KOPT-K1 (cell line): Measurements from ENCODE around the gene RTL5.

Experiments used
- H3K27ac ChIP-seq: fragments of 200-600 bp; sonication (generic); 2 replicates; pipeline ENCODE4 v1.5.1; 2016; ENCODE audit warnings: antibody characterized with exemption, mild to moderate bottlenecking, low read depth, low read length; ENCODE audit not compliant: poor library complexity, severe bottlenecking
- H3K36me3 ChIP-seq: fragments of 200-600 bp; sonication (generic); 2 replicates; pipeline ENCODE4 v1.5.1; 2017; ENCODE audit warnings: antibody characterized with exemption, mild to moderate bottlenecking, low read length, moderate library complexity; ENCODE audit not compliant: insufficient read depth
- H3K9me3 ChIP-seq: fragments of 200-600 bp; sonication (generic); 2 replicates; pipeline ENCODE4 v1.5.1; 2017; ENCODE audit warnings: antibody characterized with exemption, low read length, mild to moderate bottlenecking; ENCODE audit not compliant: insufficient read depth, poor library complexity, severe bottlenecking

Gene RTL5

GRCh38 chrX:72123471-72124185 is 8.1 kb downstream of the RTL5 start:
- Histone ChIP-seq H3K36me3 (no peaks in the 10 kb centered on the region), H3K27ac (no peak overlapping the region), H3K9me3 (no peaks in the 10 kb centered on the region)

- no peak overlapping the region for H3K27ac ChIP-seq
- no peaks in the 10 kb centered on the region for H3K9me3 ChIP-seq
- H3K36me3 ChIP-seq, result no peaks in the 10 kb centered on the region
Observed at GRCh38 chrX:72122621-72123337, 8.9 kb downstream of the RTL5 start.

- Histone ChIP-seq H3K36me3 (no peaks in the 10 kb centered on the region), H3K9me3 (no peaks in the 10 kb centered on the region), H3K27ac (no peak overlapping the region)
Observed at GRCh38 chrX:72121383-72121782, 10.3 kb downstream of the RTL5 start.

GRCh38 chrX:72120837-72121236 is 10.9 kb downstream of the RTL5 start:
- Histone ChIP-seq H3K9me3 (no peaks in the 10 kb centered on the region), H3K27ac (no peak overlapping the region), H3K36me3 (no peaks in the 10 kb centered on the region)

GRCh38 chrX:72117636-72118210 is 14.0 kb downstream of the RTL5 start:
- Histone ChIP-seq H3K27ac (no peak overlapping the region), H3K36me3 (no peaks in the 10 kb centered on the region)

GRCh38 chrX:72115380-72115779 is 16.3 kb downstream of the RTL5 start:
- Histone ChIP-seq H3K9me3 (no peaks in the 10 kb centered on the region), H3K36me3 (no peaks in the 10 kb centered on the region), H3K27ac (no peak overlapping the region)

More at GRCh38 chrX:72117636-72118210, 14.0 kb downstream of the RTL5 start:
- H3K9me3 ChIP-seq, result no peaks in the 10 kb centered on the region

GRCh38 chrX:72114807-72115206 is 16.9 kb downstream of the RTL5 start:
- no peaks in the 10 kb centered on the region for H3K36me3 ChIP-seq
- no peak overlapping the region for H3K27ac ChIP-seq
- no peaks in the 10 kb centered on the region for H3K9me3 ChIP-seq

GRCh38 chrX:72114306-72114705 is 17.4 kb downstream of the RTL5 start:
- Histone ChIP-seq H3K9me3 (no peaks in the 10 kb centered on the region), H3K27ac (no peak overlapping the region), H3K36me3 (no peaks in the 10 kb centered on the region)

- Histone ChIP-seq H3K27ac (no peak overlapping the region), H3K9me3 (no peaks in the 10 kb centered on the region), H3K36me3 (no peaks in the 10 kb centered on the region)
Observed at GRCh38 chrX:72113461-72113860, 18.3 kb downstream of the RTL5 start.

- Histone ChIP-seq H3K9me3 (no peaks in the 10 kb centered on the region), H3K36me3 (no peaks in the 10 kb centered on the region), H3K27ac (no peak overlapping the region)
Observed at GRCh38 chrX:72110876-72111708, 20.6 kb downstream of the RTL5 start.

GRCh38 chrX:72110051-72110875 is 21.5 kb downstream of the RTL5 start:
- Histone ChIP-seq H3K9me3 (no peaks in the 10 kb centered on the region), H3K27ac (no peak overlapping the region), H3K36me3 (no peaks in the 10 kb centered on the region)

GRCh38 chrX:72108666-72109065 is 23.0 kb downstream of the RTL5 start:
- H3K9me3 ChIP-seq, result no peaks in the 10 kb centered on the region
- H3K36me3 ChIP-seq, result no peaks in the 10 kb centered on the region
- H3K27ac ChIP-seq, result no peak overlapping the region

- no peak overlapping the region for H3K27ac ChIP-seq
- H3K9me3 ChIP-seq, result no peaks in the 10 kb centered on the region
- no peaks in the 10 kb centered on the region for H3K36me3 ChIP-seq
Observed at GRCh38 chrX:72107841-72108595, 23.7 kb downstream of the RTL5 start.

GRCh38 chrX:72107320-72107719 is 24.4 kb downstream of the RTL5 start:
- Histone ChIP-seq H3K27ac (no peak overlapping the region), H3K36me3 (no peaks in the 10 kb centered on the region), H3K9me3 (no peaks in the 10 kb centered on the region)
